SK-N-SH (cell line): ENCODE data around the gene DOK7. TPM values are rescaled to one million over a fixed set of nuclear protein-coding genes. Genes with fewer than 3 reads are reported as not detected.

ENCODE experiments used
- CTCF ChIA-PET: fragments of 300-600, 350-600 bp; formaldehyde crosslinking; extraction: SDS; loops from one replicate; lab custom pipeline; 2021; lab: Yijun Ruan, JAX
- POLR2A ChIA-PET: fragments of 350-600 bp; sonication (Branson Sonifier 250); formaldehyde crosslinking; extraction: SDS; loops from one replicate; lab custom pipeline; 2020; ENCODE audit warnings: antibody characterized with exemption, inconsistent platforms; lab: Yijun Ruan, JAX
- DNase-seq: peaks from one replicate; pipeline ENCODE4 v3.0.0; 2012
- H2AFZ ChIP-seq: fragments of 200-600 bp; sonication (generic); 2 replicates; pipeline ENCODE4 v1.8.1; 2016; ENCODE audit warnings: antibody characterized with exemption, mild to moderate bottlenecking, low read depth
- H3F3A ChIP-seq: fragments of 200-600 bp; sonication (generic); replicated peaks from 2 replicates; pipeline ENCODE3; 2016; ENCODE audit warnings: antibody characterized with exemption, mild to moderate bottlenecking; ENCODE audit not compliant: insufficient read depth
- H3K27ac ChIP-seq, 2 experiments: fragments of 200-500 bp in 1 of 2; fragments of 200-600 bp in 1 of 2; sonication (Bioruptor generic) in 1 of 2; sonication (generic), shearing (Covaris generic) in 1 of 2; 2 replicates each; pipeline versions ENCODE4 v1.5.1 to v1.6.1; 2014 to 2016; ENCODE audit warnings: low read depth in 2 of 2, inconsistent platforms in 1 of 2, low read length in 1 of 2, mild to moderate bottlenecking in 1 of 2, mixed read lengths in 1 of 2
- H3K27me3 ChIP-seq: fragments of 200-600 bp; sonication (generic), shearing (Covaris generic); 2 replicates; pipeline ENCODE4 v1.6.1; 2016; ENCODE audit warnings: mixed run types; ENCODE audit not compliant: insufficient read depth
- H3K36me3 ChIP-seq, 2 experiments: fragments of 200-500 bp in 1 of 2; fragments of 200-600 bp in 1 of 2; sonication (Bioruptor generic) in 1 of 2; sonication (generic) in 1 of 2; replicated peaks in 1 of 2; 2 replicates each; pipeline versions ENCODE3 to v1.5.1; 2014 to 2016; ENCODE audit warnings: low read length in 1 of 2, mild to moderate bottlenecking in 1 of 2; ENCODE audit not compliant: insufficient read depth in 2 of 2, control insufficient read depth in 1 of 2
- H3K4me1 ChIP-seq, 2 experiments: fragments of 200-500 bp in 1 of 2; fragments of 200-600 bp in 1 of 2; sonication (Bioruptor generic) in 1 of 2; sonication (generic), shearing (Covaris generic) in 1 of 2; 2 replicates each; pipeline versions ENCODE4 v1.5.1 to v1.6.1; 2014 to 2016; ENCODE audit warnings: low read depth in 1 of 2, low read length in 1 of 2, mixed run types in 1 of 2; ENCODE audit not compliant: insufficient read depth in 2 of 2, control insufficient read depth in 1 of 2
- H3K4me2 ChIP-seq: fragments of 200-600 bp; sonication (generic), shearing (Covaris generic); 2 replicates; pipeline ENCODE4 v1.6.1; 2017; ENCODE audit warnings: mixed run types
- H3K4me3 ChIP-seq, 2 experiments: fragments of 200-500 bp in 1 of 2; fragments of 200-600 bp in 1 of 2; sonication (Bioruptor generic) in 1 of 2; sonication (generic), shearing (Covaris generic) in 1 of 2; 2 replicates each; pipeline versions ENCODE4 v1.5.1 to v1.8.1; 2014 to 2016; ENCODE audit warnings: low read depth in 2 of 2, inconsistent platforms in 1 of 2, low read length in 1 of 2, mild to moderate bottlenecking in 1 of 2, mixed read lengths in 1 of 2, moderate library complexity in 1 of 2
- H3K79me2 ChIP-seq: fragments of 200-600 bp; sonication (generic); 2 replicates; pipeline ENCODE4 v1.8.1; 2017; ENCODE audit warnings: mild to moderate bottlenecking; ENCODE audit not compliant: insufficient read depth
- H3K9ac ChIP-seq: fragments of 200-600 bp; sonication (generic); 2 replicates; pipeline ENCODE4 v1.6.1; 2017; ENCODE audit warnings: mixed run types
- H3K9me2 ChIP-seq: fragments of 200-600 bp; sonication (generic); 2 replicates; pipeline ENCODE4 v1.6.1; 2017; ENCODE audit warnings: mixed run types
- H3K9me3 ChIP-seq: fragments of 200-600 bp; sonication (generic); 2 replicates; pipeline ENCODE4 v1.6.1; 2017; ENCODE audit warnings: mixed run types, mild to moderate bottlenecking, moderate library complexity
- H4K20me1 ChIP-seq: fragments of 200-600 bp; sonication (generic); 2 replicates; pipeline ENCODE4 v1.6.1; 2017; ENCODE audit warnings: mild to moderate bottlenecking, mixed run types; ENCODE audit not compliant: insufficient read depth
- EZH2phosphoT487 ChIP-seq: fragments of 200-600 bp; sonication (generic); IDR thresholded peaks from 2 replicates; pipeline ENCODE4 v1.6.1; 2017; ENCODE audit warnings: low read depth, mixed run types, mild to moderate bottlenecking, antibody characterized with exemption, moderate library complexity, borderline replicate concordance
- GABPA ChIP-seq: IDR thresholded peaks from 2 replicates; pipeline ENCODE4 v1.4.0; 2012; ENCODE audit warnings: low read depth, mild to moderate bottlenecking
- JUND ChIP-seq: IDR thresholded peaks from 2 replicates; pipeline ENCODE4 v1.4.0; 2012
- MEF2A ChIP-seq: IDR thresholded peaks from 2 replicates; pipeline ENCODE4 v1.4.0; 2012; ENCODE audit warnings: low read depth, borderline replicate concordance
- NRF1 ChIP-seq: IDR thresholded peaks from 2 replicates; pipeline ENCODE4 v1.6.1; 2012; ENCODE audit warnings: low read depth, mild to moderate bottlenecking, low read length
- POLR2AphosphoS5 ChIP-seq: IDR thresholded peaks from 2 replicates; pipeline ENCODE4 v1.6.1; 2012; ENCODE audit warnings: low read depth, low read length
- RCOR1 ChIP-seq: fragments of 150-350 bp; IDR thresholded peaks from 2 replicates; pipeline ENCODE4 v1.6.1; 2017; ENCODE audit warnings: antibody characterized with exemption, low read length
- RXRA ChIP-seq: IDR thresholded peaks from 2 replicates; pipeline ENCODE4 v1.4.0; 2012; ENCODE audit warnings: low read depth, mild to moderate bottlenecking, borderline replicate concordance
- SMC3 ChIP-seq: IDR thresholded peaks from 2 replicates; pipeline ENCODE4 v1.6.1; 2012; ENCODE audit warnings: low read depth, low read length, improper control_type of control experiment
- TCF12 ChIP-seq: IDR thresholded peaks from 2 replicates; pipeline ENCODE4 v1.4.0; 2012
- TEAD4 ChIP-seq: IDR thresholded peaks from 2 replicates; pipeline ENCODE4 v1.4.0; 2012; ENCODE audit warnings: mild to moderate bottlenecking, borderline replicate concordance; ENCODE audit not compliant: insufficient read depth
- WGBS: methylation state at CpG from one replicate; pipeline ENCODE4 v1.1.6; 2017; ENCODE audit warnings: low lambda C conversion rate; 5-methylcytosine and 5-hydroxymethylcytosine counted together
- polyA plus RNA-seq, 3 experiments: library from polyadenylated mRNA; depleted of rRNA; stranded (reverse); fragments of >200 nt; gene quantifications; 2 replicates each; pipeline ENCODE4 v1.2.3, GENCODE V29; 2012
- TF ChIP-seq, protein P1 (sequence below): IDR thresholded peaks from 2 replicates; pipeline ENCODE4; 2012
- TF ChIP-seq, protein P2 (sequence below): IDR thresholded peaks from 2 replicates; pipeline ENCODE4 v1.4.0; 2012; ENCODE audit warnings: low read depth, borderline replicate concordance
- TF ChIP-seq, protein P3 (sequence below): fragments of 150-350 bp; IDR thresholded peaks from 2 replicates; pipeline ENCODE4 v1.6.1; 2016; ENCODE audit warnings: mild to moderate bottlenecking, low read depth, low read length
- TF ChIP-seq, protein P4 (sequence below): fragments of 150-350 bp; IDR thresholded peaks from 2 replicates; pipeline ENCODE4 v1.6.1; 2017; ENCODE audit warnings: antibody characterized with exemption, low read length, low read depth, borderline replicate concordance

Gene DOK7
- polyA plus RNA-seq, 1 of the 3 experiments (the other 2 are of a cell fraction): not detected

DNA sequence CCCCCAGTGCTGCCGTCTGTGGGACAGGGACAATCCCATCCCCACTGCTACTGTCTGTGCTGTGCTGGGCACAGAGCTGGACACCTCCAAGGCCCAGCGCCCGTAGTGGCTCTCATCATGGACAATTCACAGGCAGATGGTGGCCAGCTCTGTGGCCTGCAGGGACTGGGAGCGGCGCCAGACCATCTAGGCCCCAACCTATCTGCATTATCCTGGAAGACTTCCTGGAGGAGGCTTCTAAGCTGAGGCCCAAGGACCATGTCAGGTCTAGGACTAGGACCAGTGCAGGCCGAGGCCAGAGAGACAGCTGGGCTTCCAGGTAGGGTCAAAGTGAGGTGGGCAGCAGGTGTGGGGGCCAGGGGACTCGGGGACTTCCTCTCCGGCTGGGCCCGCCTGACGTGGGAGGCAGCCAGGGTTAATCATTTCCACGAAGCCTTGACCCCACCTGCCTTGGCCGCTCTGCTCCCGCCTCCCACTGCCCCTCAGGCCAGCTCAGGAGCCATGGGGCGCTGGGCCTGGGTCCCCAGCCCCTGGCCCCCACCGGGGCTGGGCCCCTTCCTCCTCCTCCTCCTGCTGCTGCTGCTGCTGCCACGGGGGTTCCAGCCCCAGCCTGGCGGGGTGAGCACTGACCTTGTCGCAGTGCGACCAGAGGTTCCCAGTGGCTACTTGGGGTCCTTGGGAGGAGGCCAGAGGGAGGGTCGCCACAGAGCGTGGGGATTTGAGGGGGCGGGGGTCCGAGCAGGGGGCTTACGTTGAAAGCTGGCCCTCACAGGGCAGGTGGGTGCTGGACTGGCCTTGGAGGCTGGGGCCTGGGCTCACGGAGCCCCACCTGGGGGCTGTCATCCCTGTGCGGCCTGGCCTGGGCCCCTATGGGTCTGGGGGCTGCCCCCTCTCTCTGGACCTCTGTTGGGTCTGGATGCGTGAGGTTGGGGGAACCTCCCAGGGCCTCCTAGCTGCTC, 21.3 kb upstream of the DOK7 start, which contains the start of gene HGFAC:
Gene HGFAC, plus strand, starts transcription at position 468 of the 959 bp plus-strand sequence. Its CDS starts 34 bp downstream, at position 502.
- TF ChIP-seq MEF2A (no peak), TEAD4 (no peak), JUND (no peak), POLR2AphosphoS5 (no peak), TCF12 (no peak)
- TF ChIP-seq, protein P1, sequence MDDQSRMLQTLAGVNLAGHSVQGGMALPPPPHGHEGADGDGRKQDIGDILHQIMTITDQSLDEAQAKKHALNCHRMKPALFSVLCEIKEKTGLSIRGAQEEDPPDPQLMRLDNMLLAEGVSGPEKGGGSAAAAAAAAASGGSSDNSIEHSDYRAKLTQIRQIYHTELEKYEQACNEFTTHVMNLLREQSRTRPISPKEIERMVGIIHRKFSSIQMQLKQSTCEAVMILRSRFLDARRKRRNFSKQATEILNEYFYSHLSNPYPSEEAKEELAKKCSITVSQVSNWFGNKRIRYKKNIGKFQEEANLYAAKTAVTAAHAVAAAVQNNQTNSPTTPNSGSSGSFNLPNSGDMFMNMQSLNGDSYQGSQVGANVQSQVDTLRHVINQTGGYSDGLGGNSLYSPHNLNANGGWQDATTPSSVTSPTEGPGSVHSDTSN: no peak
- TF ChIP-seq, protein P2, sequence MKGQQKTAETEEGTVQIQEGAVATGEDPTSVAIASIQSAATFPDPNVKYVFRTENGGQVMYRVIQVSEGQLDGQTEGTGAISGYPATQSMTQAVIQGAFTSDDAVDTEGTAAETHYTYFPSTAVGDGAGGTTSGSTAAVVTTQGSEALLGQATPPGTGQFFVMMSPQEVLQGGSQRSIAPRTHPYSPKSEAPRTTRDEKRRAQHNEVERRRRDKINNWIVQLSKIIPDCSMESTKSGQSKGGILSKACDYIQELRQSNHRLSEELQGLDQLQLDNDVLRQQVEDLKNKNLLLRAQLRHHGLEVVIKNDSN: no peak
- TF ChIP-seq, protein P3, sequence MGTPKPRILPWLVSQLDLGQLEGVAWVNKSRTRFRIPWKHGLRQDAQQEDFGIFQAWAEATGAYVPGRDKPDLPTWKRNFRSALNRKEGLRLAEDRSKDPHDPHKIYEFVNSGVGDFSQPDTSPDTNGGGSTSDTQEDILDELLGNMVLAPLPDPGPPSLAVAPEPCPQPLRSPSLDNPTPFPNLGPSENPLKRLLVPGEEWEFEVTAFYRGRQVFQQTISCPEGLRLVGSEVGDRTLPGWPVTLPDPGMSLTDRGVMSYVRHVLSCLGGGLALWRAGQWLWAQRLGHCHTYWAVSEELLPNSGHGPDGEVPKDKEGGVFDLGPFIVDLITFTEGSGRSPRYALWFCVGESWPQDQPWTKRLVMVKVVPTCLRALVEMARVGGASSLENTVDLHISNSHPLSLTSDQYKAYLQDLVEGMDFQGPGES: no peak
- 81% methylated on average over 15 of the region's 27 CpGs for WGBS

DNA sequence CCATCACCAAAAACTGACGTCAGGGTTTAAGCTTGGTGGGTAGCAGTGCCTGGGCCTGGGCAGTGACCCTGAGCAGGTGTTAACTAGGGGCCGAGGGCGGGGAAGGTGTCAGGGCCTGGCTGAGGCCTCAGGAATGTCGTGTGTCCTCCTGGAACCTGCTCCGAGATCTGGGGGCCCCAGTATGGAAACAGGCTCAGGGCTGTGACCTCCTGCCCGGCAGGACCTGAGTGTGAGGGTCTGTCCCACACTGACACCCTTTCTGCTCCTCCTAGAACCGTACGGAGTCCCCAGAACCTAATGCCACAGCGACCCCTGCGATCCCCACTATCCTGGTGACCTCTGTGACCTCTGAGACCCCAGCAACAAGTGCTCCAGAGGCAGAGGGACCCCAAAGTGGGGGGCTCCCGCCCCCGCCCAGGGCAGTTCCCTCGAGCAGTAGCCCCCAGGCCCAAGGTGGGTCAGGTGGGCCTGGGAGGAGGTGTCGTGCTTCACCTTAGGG, 20.6 kb upstream of the DOK7 start:
- POLR2A ChIA-PET: no interaction called here
- H3K9ac ChIP-seq: no peak overlapping the region
- no peaks in the 10 kb centered on the region for H3K9me2 ChIP-seq
- H3K4me2 ChIP-seq: no peak overlapping the region
- H3K79me2 ChIP-seq: no peaks in the 10 kb centered on the region
- WGBS: 60% methylated on average over 2 of the region's 14 CpGs
- no peak overlapping the region for H3K27ac ChIP-seq
- no peaks in the 10 kb centered on the region for H3K27me3 ChIP-seq
- H3K4me1 ChIP-seq: no peaks in the 10 kb centered on the region; a peak in 1 of 4 replicates
- no peak for DNase-seq
- no peak overlapping the region for H2AFZ ChIP-seq
- CTCF ChIA-PET: interaction anchor here (0.9 to 12.3 kb wide), 9 partner anchors 8 to 284 kb away, joined by 3 to 142 read pairs (median 4); no protein-coding TSS in a partner anchor
- no peak overlapping the region for H3K4me3 ChIP-seq
- no peaks in the 10 kb centered on the region for H3K9me3 ChIP-seq
- no peaks in the 10 kb centered on the region for H3F3A ChIP-seq
- no peaks in the 10 kb centered on the region for H3K36me3 ChIP-seq
- no peaks in the 10 kb centered on the region for H4K20me1 ChIP-seq
- TF ChIP-seq TCF12 (no peak), RXRA (no peak), EZH2phosphoT487 (no peak), NRF1 (no peak), POLR2AphosphoS5 (no peak), GABPA (no peak), SMC3 (no peak), RCOR1 (no peak)
- TF ChIP-seq, protein P3: no peak
- TF ChIP-seq, protein P4, sequence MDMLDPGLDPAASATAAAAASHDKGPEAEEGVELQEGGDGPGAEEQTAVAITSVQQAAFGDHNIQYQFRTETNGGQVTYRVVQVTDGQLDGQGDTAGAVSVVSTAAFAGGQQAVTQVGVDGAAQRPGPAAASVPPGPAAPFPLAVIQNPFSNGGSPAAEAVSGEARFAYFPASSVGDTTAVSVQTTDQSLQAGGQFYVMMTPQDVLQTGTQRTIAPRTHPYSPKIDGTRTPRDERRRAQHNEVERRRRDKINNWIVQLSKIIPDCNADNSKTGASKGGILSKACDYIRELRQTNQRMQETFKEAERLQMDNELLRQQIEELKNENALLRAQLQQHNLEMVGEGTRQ: no peak

More for the DNA sequence above, 21.3 kb upstream of the DOK7 start, which contains the start of gene HGFAC:
- Histone ChIP-seq H3K4me3 (no peak within 1 kb of the TSS), H3K27ac (no peak within 1 kb of the TSS), H3F3A (no peaks in the 10 kb centered on the region), H2AFZ (no peak within 1 kb of the TSS), H3K4me1 (peaks cover 4 to 7% of the 10 kb centered on the region in 2 experiments; a peak in 3 of 4 replicates), H3K27me3 (no peaks in the 10 kb centered on the region), H3K4me2 (no peak within 1 kb of the TSS), H3K79me2 (no peaks in the 10 kb centered on the region), H3K9ac (no peak within 1 kb of the TSS), H3K9me3 (no peaks in the 10 kb centered on the region), H4K20me1 (no peaks in the 10 kb centered on the region), H3K9me2 (no peaks in the 10 kb centered on the region), H3K36me3 (no peaks in the 10 kb centered on the region)
- CTCF ChIA-PET: interaction anchor here (1.1 to 12.3 kb wide), 3 partner anchors 15 to 96 kb away, joined by 3 to 142 read pairs (median 15); no protein-coding TSS in a partner anchor
- DNase-seq: no peak
- POLR2A ChIA-PET: no interaction called here
